Measurements from ENCODE around the gene CTBP2.

The CTBP2 gene

DNA sequence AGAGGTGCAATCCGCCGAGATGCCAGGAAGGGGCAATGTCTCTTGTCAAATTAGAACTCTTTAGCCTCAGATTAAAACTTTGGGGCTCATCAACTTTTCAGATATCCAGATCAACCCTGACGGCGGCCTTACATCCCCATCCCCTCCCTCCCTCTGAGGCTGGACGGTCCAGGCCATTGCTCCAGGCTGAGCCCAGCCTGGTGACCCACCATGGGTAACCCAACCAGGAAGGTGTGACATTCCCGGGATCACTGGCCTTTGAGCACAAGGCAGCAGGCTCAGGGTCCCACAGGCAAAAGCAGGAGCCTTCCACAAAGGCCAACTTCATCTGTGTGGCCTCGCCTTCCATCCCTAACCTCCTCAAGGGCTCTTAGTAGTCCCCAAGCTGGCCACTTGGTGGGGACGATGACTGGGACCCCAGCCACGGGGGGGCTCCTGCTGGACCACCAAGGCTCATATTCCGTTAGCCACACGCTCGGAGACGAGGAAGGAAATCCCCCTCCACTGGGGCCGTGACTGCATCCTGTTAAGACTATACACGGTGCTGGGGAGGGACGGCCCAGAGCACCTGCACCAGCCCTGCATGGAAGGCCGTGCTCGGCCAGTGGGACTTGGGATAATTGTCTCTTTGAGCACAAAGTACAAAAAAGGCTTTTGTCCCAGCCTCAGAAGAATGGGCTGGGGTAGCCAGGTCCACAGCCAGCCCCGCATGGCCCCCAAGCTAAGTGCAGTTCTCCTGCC lies 155.6 kb downstream of the CTBP2 start:
- no peak for DNase-seq

DNA sequence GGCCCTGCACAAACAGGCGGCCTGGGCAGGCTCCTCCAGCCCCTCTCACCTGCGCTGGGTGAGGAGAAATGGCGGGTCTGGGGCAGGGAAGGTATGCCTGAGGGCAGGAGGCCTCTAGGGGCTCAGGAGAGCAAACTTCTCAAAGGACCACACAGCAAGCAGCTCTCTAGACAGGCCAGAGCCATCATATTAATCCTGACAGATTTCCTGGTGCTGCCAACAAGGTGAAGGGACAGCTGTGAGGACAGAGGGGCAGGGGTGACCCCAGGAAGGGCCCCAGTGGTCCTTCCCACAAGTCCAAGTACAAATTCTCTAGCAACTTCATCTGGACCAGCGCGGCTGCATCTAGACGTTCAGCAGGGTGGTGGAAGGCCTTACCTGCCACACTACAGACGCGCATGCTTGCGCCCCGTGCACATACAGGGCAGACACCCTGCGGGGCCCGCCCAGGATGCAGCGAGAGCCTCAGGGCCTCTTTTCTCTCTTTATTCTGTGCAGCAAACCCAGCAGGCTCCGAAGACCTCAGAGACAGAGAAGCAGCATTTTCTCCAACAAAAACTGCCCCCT lies 156.4 kb downstream of the CTBP2 start:
- no peak for DNase-seq

GRCh38 chr10:125003146-125003900 lies 157.0 kb downstream of the CTBP2 start:
- DNase-seq = no peak

GRCh38 chr10:125002423-125003145 lies 157.8 kb downstream of the CTBP2 start:
- no peak for DNase-seq

DNA sequence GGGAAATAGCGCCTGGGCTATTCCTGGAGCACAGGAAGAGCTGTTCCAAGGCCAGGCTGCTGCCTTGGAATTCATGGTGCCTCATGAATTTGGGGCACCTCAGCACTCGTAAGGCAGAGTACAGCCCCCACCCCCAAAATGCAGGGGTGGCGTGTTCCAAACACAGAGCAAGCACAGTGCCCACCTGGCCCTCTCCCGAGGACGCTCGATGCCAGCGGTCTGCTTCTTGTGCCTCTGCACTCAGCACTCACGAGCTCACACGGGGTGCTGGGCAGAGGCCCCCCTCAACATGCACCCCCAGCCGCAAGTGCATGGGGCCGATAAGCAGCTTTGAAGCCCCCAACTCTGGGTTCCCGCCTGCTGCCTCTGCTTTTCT lies 158.3 kb downstream of the CTBP2 start:
- no peak for DNase-seq

- no peak for DNase-seq
These were observed 158.9 kb downstream of the CTBP2 start for GRCh38 chr10:125001313-125002046.

GRCh38 chr10:125000366-125001312 lies 159.7 kb downstream of the CTBP2 start:
- peak in 1 of 5 experiments; percentile 17 for DNase-seq

DNA sequence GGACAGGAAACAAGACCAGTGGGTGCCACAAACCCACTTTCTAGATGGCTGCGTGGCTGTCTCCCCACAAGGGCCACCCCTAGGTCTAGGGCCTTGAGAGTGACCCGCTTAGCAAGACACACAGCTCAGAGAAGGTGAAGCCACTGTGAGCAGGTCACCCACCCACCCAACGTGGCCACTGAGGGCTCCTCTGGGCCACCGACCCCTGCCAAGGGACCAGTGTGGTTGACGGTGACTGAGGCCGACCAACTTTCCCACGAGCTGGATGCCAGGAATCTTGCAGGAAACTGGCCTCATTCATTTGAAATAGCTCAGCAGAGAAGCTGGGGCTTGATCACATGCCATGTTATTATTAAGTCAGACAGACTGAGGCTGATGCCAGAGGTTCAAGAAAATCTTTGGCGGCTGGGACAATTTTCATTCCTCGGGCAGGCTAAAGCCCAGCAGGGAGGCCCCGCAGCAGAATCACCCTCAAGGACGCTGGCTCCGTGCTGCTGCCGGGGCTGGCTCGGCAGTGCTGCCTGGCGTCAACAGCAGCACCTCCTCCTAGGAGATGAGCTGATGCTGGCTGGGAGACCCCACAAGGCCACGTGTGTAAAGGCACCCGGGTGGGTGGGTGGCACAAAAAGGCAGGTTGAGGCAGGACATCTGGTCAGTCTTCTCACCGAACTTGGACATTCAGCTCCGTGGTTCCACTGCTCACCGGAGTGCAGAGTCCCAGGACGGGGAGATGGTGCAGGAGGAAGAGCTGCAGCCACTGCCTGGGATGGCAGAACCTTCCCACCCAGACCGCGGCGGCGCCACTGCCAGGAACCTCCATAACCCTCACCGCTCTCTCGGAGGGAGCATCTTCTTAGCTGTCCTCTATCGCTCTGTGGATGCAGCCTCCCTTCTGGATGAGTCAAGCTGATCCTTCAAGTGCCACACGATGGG lies 160.7 kb downstream of the CTBP2 start:
- DNase-seq = no peak

GRCh38 chr10:124998624-124999291 lies 161.6 kb downstream of the CTBP2 start:
- no peak for DNase-seq

DNA sequence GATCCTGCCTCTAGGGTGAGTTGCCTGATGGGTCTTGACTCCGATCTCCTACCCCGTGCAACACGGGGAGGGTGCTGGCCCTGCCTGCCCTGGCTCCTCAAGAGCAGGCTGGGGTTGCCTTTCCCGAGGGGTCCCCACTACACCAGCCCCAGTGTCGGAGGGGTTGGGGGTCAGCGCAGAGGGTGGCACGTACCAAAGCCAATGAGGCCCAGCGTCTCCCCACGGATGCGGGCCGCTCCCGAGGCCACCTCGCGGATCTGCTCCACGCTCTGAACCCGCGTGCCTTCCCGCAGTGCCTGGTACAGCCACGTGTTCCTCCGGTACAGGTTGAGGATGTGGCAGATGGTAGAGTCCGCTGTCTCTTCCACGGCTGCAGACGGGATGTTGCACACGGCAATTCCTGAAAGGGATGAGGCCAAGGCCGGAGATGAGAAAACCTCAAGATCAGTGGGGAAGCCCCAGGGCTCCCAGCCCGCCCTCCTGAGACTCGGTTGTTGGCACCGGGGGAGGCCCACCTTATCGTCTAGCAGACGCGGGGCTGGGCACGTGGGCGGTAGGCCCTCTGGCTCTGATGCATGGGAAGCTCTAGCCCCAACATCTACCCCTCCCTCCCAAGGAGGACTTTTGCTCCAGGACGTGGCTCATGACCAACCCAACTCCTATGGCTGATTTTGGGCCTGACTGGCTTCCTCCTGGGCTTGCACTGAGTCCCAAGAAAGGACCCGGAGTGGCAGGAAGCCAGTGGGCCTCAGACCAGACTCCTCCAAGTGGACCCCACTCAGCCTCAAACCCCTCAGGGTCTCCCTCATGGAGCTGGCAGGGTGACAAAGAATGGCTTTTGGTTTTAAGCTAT lies 162.4 kb downstream of the CTBP2 start:
- no peak for DNase-seq

DNA sequence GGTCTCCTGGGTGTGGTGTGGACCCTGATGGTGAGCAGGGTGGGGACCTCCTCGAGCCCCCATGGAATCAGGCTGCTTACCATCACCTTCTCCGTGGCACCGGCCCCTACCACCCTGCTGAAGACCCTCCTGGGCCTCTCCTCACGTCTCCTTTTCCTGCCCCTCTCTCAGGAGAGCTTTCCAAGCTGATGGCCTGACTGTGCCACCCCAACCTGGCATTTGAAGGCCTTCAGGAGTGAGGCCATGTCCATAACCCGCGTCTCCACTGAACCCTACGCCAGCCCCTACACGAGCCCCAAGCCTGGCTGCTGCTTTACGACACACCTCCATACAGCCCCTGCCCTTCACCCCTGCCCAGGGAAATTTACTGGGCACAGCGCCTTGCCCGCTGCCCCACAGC lies 163.1 kb downstream of the CTBP2 start:
- no peak for DNase-seq

DNA sequence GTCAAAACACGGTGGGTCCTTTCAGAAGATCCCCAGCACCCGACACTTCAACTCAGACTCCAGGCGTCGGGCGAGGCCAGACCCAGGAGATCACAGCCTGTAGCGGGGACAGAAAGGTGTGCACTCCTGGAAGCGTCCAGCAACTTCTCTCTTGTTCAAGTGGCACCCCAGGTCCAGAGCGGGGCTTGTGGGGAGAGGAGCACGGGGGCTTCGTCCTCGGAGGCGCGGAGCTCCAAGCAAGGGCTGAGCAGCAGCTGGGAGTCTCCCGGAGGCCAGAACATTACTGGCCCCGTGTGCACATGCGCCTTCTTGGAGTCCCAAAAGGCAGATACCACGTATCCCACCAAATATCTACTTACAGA lies 163.5 kb downstream of the CTBP2 start:
- no peak for DNase-seq

GRCh38 chr10:124996127-124996853 lies 164.1 kb downstream of the CTBP2 start:
- DNase-seq = no peak

GRCh38 chr10:124995605-124996004 lies 164.8 kb downstream of the CTBP2 start:
- DNase-seq = no peak

GRCh38 chr10:124994573-124995473 lies 165.5 kb downstream of the CTBP2 start:
- no peak for DNase-seq

GRCh38 chr10:124993736-124994451 lies 166.5 kb downstream of the CTBP2 start:
- DNase-seq = no peak
